Endothelial cell of umbilical vein (primary cell): ENCODE measurements around the gene CEP83.

Source experiments
- CTCF ChIP-seq, 2 donors: IDR thresholded peaks; 1 replicate in 1 of 2; 2 replicates in 1 of 2; pipeline ENCODE4 v1.5.1; 2011; ENCODE audit warnings: low read length in 2 of 2, mild to moderate bottlenecking in 2 of 2, moderate library complexity in 2 of 2, control low read depth in 1 of 2, inconsistent platforms in 1 of 2, low read depth in 1 of 2; ENCODE audit not compliant: insufficient read depth in 1 of 2; ENCODE audit errors: extremely low read depth in 1 of 2
- EZH2 ChIP-seq: IDR thresholded peaks from 2 replicates; pipeline ENCODE4 v1.6.1; 2012; ENCODE audit warnings: borderline replicate concordance, low read depth, mild to moderate bottlenecking, moderate library complexity, low read length, inconsistent platforms; ENCODE audit not compliant: severe bottlenecking
- GATA2 ChIP-seq: IDR thresholded peaks from 2 replicates; pipeline ENCODE4 v1.7.0; 2011; ENCODE audit warnings: low read depth, mild to moderate bottlenecking, moderate library complexity, mixed read lengths, low read length; ENCODE audit not compliant: insufficient read length, insufficient read depth
- JUN ChIP-seq: IDR thresholded peaks from 2 replicates; pipeline ENCODE4 v1.6.1; 2011; ENCODE audit warnings: borderline replicate concordance, low read depth; ENCODE audit not compliant: insufficient read length, insufficient read depth
- MAX ChIP-seq: IDR thresholded peaks from 2 replicates; pipeline ENCODE4 v1.6.1; 2011; ENCODE audit not compliant: insufficient read depth, insufficient read length
- POLR2A ChIP-seq: IDR thresholded peaks from 2 replicates; pipeline ENCODE4 v1.6.1; 2012; ENCODE audit warnings: low read depth, mild to moderate bottlenecking, control low read depth, low read length
- POLR2AphosphoS5 ChIP-seq: IDR thresholded peaks from 2 replicates; pipeline ENCODE4 v1.6.1; 2012; ENCODE audit warnings: low read depth, mild to moderate bottlenecking, control low read depth, low read length, moderate library complexity; ENCODE audit not compliant: insufficient read depth

- TF ChIP-seq CTCF (IDR thresholded peaks at IDR 0.05; ENCODE audit: extremely low read depth in 1 of 2, insufficient read depth in 1 of 2, low read depth in 1 of 2, low read length in 2 of 2): no peak
- TF ChIP-seq POLR2AphosphoS5: no peak
- no peak for TF ChIP-seq EZH2
- no peak for TF ChIP-seq JUN
- TF ChIP-seq GATA2: no peak
- TF ChIP-seq POLR2A: no peak
- TF ChIP-seq MAX: no peak
Measured at GRCh38 chr12:94297096-94297699, 162.5 kb downstream of the CEP83 start.
